Cardiac fibroblast (primary cell): ENCODE measurements around the gene FBLN1.

Experiments
- DNase-seq, 2 donors: peaks; one replicate each; pipeline versions ENCODE4 v3.0.0 to v3.0.0-alpha.2; 2010; ENCODE audit warnings: low read depth in 2 of 2
- H3K4me3 ChIP-seq, 2 donors: replicated peaks in 1 of 2; 1 replicate in 1 of 2; 2 replicates in 1 of 2; pipeline ENCODE4 v1.5.1; 2011; ENCODE audit warnings: low read depth in 2 of 2, low read length in 2 of 2, mild to moderate bottlenecking in 2 of 2, moderate library complexity in 1 of 2
- CTCF ChIP-seq: IDR thresholded peaks from one replicate; pipeline ENCODE4 v1.5.1; 2011; ENCODE audit warnings: low read depth, mild to moderate bottlenecking, low read length, inconsistent platforms

Gene FBLN1

GRCh38 chr22:45648301-45649117 lies 145.8 kb downstream of the FBLN1 start:
- DNase-seq, result no peak
- no peak for TF ChIP-seq CTCF
- no peak overlapping the region for H3K4me3 ChIP-seq

GRCh38 chr22:45649809-45650208 lies 147.1 kb downstream of the FBLN1 start:
- no peak for TF ChIP-seq CTCF
- DNase-seq, result no peak
- no peak overlapping the region for H3K4me3 ChIP-seq

- H3K4me3 ChIP-seq, result no peak overlapping the region
- TF ChIP-seq CTCF, result no peak
- no peak for DNase-seq
Observed at GRCh38 chr22:45650721-45651120, 148.0 kb downstream of the FBLN1 start.
